Peyer's patch (tissue), 4 donors: ENCODE results near the gene DLAT.

Experiments
- POLR2A ChIP-seq, 2 donors: fragments of 450-650 bp; IDR thresholded peaks; one replicate each; pipeline ENCODE4 v1.5.1; 2017; ENCODE audit warnings: antibody characterized with exemption in 2 of 2, mild to moderate bottlenecking in 2 of 2, moderate library complexity in 2 of 2
- TF ChIP-seq, protein P1 (sequence below), 6 experiments: fragments of 450-650 bp in 4 of 6; fragments of 200-600 bp in 2 of 6; sonication (generic) in 1 of 6; IDR thresholded peaks; one replicate each; pipeline ENCODE4 v1.5.1; 2017 to 2019; ENCODE audit warnings: antibody characterized with exemption in 6 of 6, mild to moderate bottlenecking in 3 of 6, moderate library complexity in 1 of 6

GRCh38 chr11:112013497-112014164, 11.6 kb upstream of the DLAT start:
- TF ChIP-seq, protein P1, sequence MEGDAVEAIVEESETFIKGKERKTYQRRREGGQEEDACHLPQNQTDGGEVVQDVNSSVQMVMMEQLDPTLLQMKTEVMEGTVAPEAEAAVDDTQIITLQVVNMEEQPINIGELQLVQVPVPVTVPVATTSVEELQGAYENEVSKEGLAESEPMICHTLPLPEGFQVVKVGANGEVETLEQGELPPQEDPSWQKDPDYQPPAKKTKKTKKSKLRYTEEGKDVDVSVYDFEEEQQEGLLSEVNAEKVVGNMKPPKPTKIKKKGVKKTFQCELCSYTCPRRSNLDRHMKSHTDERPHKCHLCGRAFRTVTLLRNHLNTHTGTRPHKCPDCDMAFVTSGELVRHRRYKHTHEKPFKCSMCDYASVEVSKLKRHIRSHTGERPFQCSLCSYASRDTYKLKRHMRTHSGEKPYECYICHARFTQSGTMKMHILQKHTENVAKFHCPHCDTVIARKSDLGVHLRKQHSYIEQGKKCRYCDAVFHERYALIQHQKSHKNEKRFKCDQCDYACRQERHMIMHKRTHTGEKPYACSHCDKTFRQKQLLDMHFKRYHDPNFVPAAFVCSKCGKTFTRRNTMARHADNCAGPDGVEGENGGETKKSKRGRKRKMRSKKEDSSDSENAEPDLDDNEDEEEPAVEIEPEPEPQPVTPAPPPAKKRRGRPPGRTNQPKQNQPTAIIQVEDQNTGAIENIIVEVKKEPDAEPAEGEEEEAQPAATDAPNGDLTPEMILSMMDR (IDR thresholded peaks at IDR 0.05), result no peak
- TF ChIP-seq POLR2A (IDR thresholded peaks at IDR 0.05), result no peak
